K562 (cell line): Measurements from ENCODE around the gene ORAI3. TPM values are rescaled to one million over a fixed set of nuclear protein-coding genes. Genes with fewer than 3 reads are reported as not detected.

Experiments
- BRD4 ChIP-seq: fragments of 200-600 bp; sonication (generic); IDR thresholded peaks from 2 replicates; pipeline ENCODE4 v1.6.1; 2017; ENCODE audit warnings: inconsistent platforms
- BRD9 ChIP-seq: fragments of 450-650 bp; IDR thresholded peaks from 2 replicates; pipeline ENCODE4 v1.6.1; 2018; ENCODE audit warnings: low read depth; ENCODE audit not compliant: partially characterized antibody
- CHD1 ChIP-seq: fragments of 200-600 bp; sonication (generic); IDR thresholded peaks from one replicate; pipeline ENCODE4 v1.6.1; 2012; ENCODE audit warnings: mild to moderate bottlenecking, moderate library complexity, low read length, inconsistent platforms
- CXXC5 ChIP-seq: fragments of 250-450 bp; sonication (Bioruptor Pico); IDR thresholded peaks from 2 replicates; pipeline ENCODE4 v1.8.0; 2022; ENCODE audit warnings: inconsistent platforms, mild to moderate bottlenecking, moderate library complexity
- HEY1 ChIP-seq: fragments of 250-450 bp; sonication (Bioruptor Pico); IDR thresholded peaks from 2 replicates; pipeline ENCODE4 v1.5.0; 2020; ENCODE audit warnings: mild to moderate bottlenecking, moderate library complexity, borderline replicate concordance
- KLF10 ChIP-seq: fragments of 250-450 bp; sonication (Bioruptor Pico); IDR thresholded peaks from 2 replicates; pipeline ENCODE4 v1.6.1; 2021; ENCODE audit warnings: matching md5 sums
- MAFG ChIP-seq: fragments of 450-650 bp; conservative IDR thresholded peaks from 2 replicates; pipeline ENCODE4 v1.6.1; 2016; ENCODE audit warnings: missing genetic modification characterization, missing compliant biosample characterization
- MEF2D ChIP-seq: conservative IDR thresholded peaks from 2 replicates; pipeline ENCODE4 v1.6.1; 2016; ENCODE audit warnings: low read depth, missing genetic modification characterization, missing compliant biosample characterization
- NR4A1 ChIP-seq, 2 experiments: fragments of 250-450 bp in 1 of 2; fragments of 450-650 bp in 1 of 2; sonication (Bioruptor Pico) in 1 of 2; IDR thresholded peaks; 2 replicates each; pipeline versions ENCODE4 v1.4.0 to v1.6.1; 2016 to 2020; ENCODE audit warnings: mild to moderate bottlenecking in 2 of 2, missing compliant biosample characterization in 1 of 2, missing genetic modification characterization in 1 of 2, moderate library complexity in 1 of 2
- POLR2AphosphoS5 ChIP-seq: IDR thresholded peaks from 2 replicates; pipeline ENCODE4 v1.6.1; 2011; ENCODE audit warnings: mild to moderate bottlenecking, low read depth, low read length, moderate library complexity; ENCODE audit not compliant: control insufficient read depth, insufficient read depth
- SMARCA5 ChIP-seq: fragments of 450-650 bp; IDR thresholded peaks from 2 replicates; pipeline ENCODE4 v1.6.1; 2016
- SMC3 ChIP-seq: conservative IDR thresholded peaks from 2 replicates; pipeline ENCODE4 v1.6.1; 2011; ENCODE audit warnings: low read depth, low read length, improper control_type of control experiment; ENCODE audit not compliant: insufficient read depth
- SPI1 ChIP-seq: IDR thresholded peaks from 2 replicates; pipeline ENCODE4 v1.6.1; 2011; ENCODE audit warnings: low read depth, low read length, control low read depth, borderline replicate concordance
- WHSC1 ChIP-seq: IDR thresholded peaks from one replicate; pipeline ENCODE4 v1.6.1; 2012; ENCODE audit warnings: low read length, control low read depth, inconsistent platforms
- ZNF436 ChIP-seq: fragments of 250-450, 450-650 bp; sonication (Bioruptor Pico); formaldehyde crosslinking; IDR thresholded peaks from 2 replicates; pipeline ENCODE4 v1.7.0; 2020; ENCODE audit warnings: mild to moderate bottlenecking
- polyA plus RNA-seq, 8 experiments: library from polyadenylated mRNA; depleted of rRNA in 4 of 8; stranded (reverse) in 5 of 8; unstranded in 3 of 8; fragments of >200 nt; fragmentation: Nextera tagmentation in 2 of 8; fragmentation: Illumina TruSeq in 1 of 8; extraction: Ambion mirVana in 2 of 8; extraction: Trizol in 1 of 8; gene quantifications; 2 replicates each; pipeline versions ENCODE4 v1.2.1 to v1.2.3, GENCODE V29; 2011 to 2014; ENCODE audit warnings: inconsistent platforms in 1 of 8, missing spikeins in 1 of 8
- total RNA-seq, 7 experiments: library from RNA; depleted of rRNA in 6 of 7; stranded (reverse); fragments of >200 nt in 6 of 7; fragmentation: Illumina TruSeq in 2 of 7; extraction: Trizol in 2 of 7; gene quantifications; 2 replicates each; pipeline versions ENCODE4 v1.2.1 to v1.2.3, GENCODE V29; 2011 to 2021; ENCODE audit warnings: low replicate concordance in 1 of 7
- TF ChIP-seq, protein P1 (sequence below): fragments of 450-650 bp; IDR thresholded peaks from 2 replicates; pipeline ENCODE4 v1.6.1; 2016; ENCODE audit warnings: low read depth, mild to moderate bottlenecking, moderate library complexity
- TF ChIP-seq, protein P2 (sequence below): sonication (generic); formaldehyde crosslinking; IDR thresholded peaks from 2 replicates; pipeline ENCODE4 v1.8.1; 2023; ENCODE audit warnings: missing genetic modification reagents, mild to moderate bottlenecking, borderline replicate concordance
- TF ChIP-seq, protein P3 (sequence below): fragments of 250-450 bp; sonication (Bioruptor Pico); IDR thresholded peaks from 2 replicates; pipeline ENCODE4 v1.6.1; 2021; ENCODE audit warnings: mild to moderate bottlenecking
- TF ChIP-seq, protein P4 (sequence below), 2 experiments: IDR thresholded peaks; 2 replicates each; pipeline ENCODE4 v1.6.1; 2012; ENCODE audit warnings: improper control_type of control experiment in 2 of 2, low read depth in 2 of 2, low read length in 2 of 2, borderline replicate concordance in 1 of 2

ORAI3 gene
- total and polyA plus RNA-seq, 9 of the 15 experiments (the other 6 are each of a cell fraction or from before 2014, with no cell fraction given), result 4.9 to 23.3 (median 14.1) TPM

DNA sequence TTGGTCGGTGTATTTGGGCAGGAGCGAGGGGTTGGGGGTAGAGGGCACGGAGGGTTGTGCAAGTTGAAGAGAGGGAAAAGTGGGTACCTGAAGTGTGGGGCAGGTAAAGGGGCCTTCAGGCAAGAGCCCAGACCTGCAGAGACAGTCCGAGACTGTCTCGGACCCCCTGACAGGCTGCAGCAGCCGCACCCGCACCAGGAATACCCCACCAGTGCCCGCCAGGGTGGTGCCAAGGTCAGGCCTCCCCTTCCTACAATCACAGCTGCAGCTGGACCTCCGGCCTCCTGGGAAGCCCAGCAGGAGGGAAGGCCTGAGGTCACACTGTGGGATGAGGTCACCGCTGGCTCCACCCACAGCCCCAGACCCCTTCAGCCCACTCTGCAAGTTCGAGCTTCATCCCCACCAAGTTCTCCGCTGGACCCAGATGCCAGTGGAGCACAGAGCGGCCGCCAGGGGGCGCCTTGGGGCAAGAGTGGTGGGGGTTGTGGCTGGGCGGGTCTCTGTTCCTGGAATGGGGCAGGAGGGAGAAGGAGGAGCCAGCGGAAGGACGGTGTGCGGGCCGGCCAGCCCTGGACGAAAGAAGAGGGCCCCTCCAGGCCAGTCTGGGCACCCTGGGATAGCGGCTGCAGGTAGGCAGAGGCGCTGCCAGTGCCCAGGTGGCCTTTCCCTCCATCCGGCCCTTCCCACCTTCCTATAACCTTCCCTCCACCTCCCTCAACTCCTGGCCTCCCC, 36.0 kb downstream of the ORAI3 start, which contains the start of gene HSD3B7 (continued):
- TF ChIP-seq, protein P1, sequence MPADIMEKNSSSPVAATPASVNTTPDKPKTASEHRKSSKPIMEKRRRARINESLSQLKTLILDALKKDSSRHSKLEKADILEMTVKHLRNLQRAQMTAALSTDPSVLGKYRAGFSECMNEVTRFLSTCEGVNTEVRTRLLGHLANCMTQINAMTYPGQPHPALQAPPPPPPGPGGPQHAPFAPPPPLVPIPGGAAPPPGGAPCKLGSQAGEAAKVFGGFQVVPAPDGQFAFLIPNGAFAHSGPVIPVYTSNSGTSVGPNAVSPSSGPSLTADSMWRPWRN, result no peak
- TF ChIP-seq BRD4 (no peak), SPI1 (no peak), CHD1 (no peak), CXXC5 (no peak; the same call in 1 of the 2 replicates), MEF2D (tag) (no peak), ZNF436 (CRISPR knock-in tag) (no peak), SMC3 (peak; percentile 97), SMARCA5 (no peak), POLR2AphosphoS5 (peak; percentile 77; the same call in 1 of the 2 replicates), BRD9 (no peak), MAFG (tag) (no peak), HEY1 (no peak), NR4A1 (CRISPR knock-in tag; IDR thresholded peaks at IDR 0.05) (no peak), NR4A1 (tag; IDR thresholded peaks at IDR 0.05) (no peak), KLF10 (CRISPR knock-in tag) (peak; percentile 46; the same call in 1 of the 2 replicates), WHSC1 (no peak)
- TF ChIP-seq, protein P2, sequence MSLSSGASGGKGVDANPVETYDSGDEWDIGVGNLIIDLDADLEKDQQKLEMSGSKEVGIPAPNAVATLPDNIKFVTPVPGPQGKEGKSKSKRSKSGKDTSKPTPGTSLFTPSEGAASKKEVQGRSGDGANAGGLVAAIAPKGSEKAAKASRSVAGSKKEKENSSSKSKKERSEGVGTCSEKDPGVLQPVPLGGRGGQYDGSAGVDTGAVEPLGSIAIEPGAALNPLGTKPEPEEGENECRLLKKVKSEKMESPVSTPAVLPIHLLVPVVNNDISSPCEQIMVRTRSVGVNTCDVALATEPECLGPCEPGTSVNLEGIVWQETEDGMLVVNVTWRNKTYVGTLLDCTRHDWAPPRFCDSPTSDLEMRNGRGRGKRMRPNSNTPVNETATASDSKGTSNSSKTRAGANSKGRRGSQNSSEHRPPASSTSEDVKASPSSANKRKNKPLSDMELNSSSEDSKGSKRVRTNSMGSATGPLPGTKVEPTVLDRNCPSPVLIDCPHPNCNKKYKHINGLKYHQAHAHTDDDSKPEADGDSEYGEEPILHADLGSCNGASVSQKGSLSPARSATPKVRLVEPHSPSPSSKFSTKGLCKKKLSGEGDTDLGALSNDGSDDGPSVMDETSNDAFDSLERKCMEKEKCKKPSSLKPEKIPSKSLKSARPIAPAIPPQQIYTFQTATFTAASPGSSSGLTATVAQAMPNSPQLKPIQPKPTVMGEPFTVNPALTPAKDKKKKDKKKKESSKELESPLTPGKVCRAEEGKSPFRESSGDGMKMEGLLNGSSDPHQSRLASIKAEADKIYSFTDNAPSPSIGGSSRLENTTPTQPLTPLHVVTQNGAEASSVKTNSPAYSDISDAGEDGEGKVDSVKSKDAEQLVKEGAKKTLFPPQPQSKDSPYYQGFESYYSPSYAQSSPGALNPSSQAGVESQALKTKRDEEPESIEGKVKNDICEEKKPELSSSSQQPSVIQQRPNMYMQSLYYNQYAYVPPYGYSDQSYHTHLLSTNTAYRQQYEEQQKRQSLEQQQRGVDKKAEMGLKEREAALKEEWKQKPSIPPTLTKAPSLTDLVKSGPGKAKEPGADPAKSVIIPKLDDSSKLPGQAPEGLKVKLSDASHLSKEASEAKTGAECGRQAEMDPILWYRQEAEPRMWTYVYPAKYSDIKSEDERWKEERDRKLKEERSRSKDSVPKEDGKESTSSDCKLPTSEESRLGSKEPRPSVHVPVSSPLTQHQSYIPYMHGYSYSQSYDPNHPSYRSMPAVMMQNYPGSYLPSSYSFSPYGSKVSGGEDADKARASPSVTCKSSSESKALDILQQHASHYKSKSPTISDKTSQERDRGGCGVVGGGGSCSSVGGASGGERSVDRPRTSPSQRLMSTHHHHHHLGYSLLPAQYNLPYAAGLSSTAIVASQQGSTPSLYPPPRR (CRISPR knock-in tag), result no peak
- TF ChIP-seq, protein P3, sequence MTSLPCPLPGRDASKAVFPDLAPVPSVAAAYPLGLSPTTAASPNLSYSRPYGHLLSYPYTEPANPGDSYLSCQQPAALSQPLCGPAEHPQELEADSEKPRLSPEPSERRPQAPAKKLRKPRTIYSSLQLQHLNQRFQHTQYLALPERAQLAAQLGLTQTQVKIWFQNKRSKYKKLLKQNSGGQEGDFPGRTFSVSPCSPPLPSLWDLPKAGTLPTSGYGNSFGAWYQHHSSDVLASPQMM, result no peak
- TF ChIP-seq, protein P4, sequence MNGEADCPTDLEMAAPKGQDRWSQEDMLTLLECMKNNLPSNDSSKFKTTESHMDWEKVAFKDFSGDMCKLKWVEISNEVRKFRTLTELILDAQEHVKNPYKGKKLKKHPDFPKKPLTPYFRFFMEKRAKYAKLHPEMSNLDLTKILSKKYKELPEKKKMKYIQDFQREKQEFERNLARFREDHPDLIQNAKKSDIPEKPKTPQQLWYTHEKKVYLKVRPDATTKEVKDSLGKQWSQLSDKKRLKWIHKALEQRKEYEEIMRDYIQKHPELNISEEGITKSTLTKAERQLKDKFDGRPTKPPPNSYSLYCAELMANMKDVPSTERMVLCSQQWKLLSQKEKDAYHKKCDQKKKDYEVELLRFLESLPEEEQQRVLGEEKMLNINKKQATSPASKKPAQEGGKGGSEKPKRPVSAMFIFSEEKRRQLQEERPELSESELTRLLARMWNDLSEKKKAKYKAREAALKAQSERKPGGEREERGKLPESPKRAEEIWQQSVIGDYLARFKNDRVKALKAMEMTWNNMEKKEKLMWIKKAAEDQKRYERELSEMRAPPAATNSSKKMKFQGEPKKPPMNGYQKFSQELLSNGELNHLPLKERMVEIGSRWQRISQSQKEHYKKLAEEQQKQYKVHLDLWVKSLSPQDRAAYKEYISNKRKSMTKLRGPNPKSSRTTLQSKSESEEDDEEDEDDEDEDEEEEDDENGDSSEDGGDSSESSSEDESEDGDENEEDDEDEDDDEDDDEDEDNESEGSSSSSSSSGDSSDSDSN (IDR thresholded peaks at IDR 0.05; ENCODE audit: borderline replicate concordance in 1 of 2, low read depth in 2 of 2, low read length in 2 of 2), result no peak
